Activated T-cell treated with anti-CD3 and anti-CD28 coated beads for 4 hours (primary cell): ENCODE results near the gene TRPT1.

Experiments used
- DNase-seq: peaks from one replicate; pipeline ENCODE4 v3.0.0-alpha.2; 2020

TRPT1 gene

DNA sequence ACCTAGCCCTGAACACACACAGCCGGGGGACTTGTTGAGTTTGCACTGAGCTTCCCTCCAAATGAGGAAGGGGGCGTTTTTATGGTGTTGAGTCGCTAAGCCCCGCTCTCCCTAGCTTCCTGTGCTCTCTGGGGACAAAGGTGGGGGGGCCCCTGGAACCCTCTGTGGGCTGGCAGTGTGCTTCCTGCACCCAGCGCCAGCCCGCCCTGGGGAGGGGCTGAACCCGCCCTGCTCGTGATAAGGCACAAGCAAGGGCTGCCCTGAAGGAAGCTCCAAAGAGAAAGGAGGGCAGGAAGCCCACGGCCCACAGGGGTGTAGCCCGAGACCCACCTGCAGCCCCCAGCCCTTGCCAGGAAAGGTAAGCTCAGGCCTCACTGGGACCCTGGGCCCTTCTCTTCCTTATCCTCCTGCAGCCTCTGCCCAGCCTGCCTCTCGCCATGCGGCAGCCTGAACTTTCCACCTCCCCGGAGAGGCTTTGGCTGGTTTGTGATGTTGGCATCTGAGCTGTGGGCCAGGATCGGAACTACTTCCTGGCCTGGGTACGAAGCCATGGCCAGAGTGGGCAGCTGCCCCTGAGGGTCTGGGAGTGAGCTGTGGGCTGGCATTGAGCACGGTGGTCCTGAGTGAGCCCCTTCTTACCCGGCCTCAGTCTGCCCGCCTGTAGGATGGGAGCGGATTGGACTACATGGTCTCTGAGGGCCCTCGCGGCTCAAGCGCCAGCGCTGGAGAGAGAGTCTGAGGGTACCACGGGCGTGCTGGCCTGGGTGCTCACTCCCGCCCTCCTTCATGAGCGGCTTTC lies 19.3 kb downstream of the TRPT1 start, which contains the start of gene FERMT3:
Gene FERMT3, plus strand, starts transcription at position 265 of the 799 bp plus-strand sequence. CDS start 644 bp downstream, outside the sequence.
- peak; percentile 64 for DNase-seq

DNA sequence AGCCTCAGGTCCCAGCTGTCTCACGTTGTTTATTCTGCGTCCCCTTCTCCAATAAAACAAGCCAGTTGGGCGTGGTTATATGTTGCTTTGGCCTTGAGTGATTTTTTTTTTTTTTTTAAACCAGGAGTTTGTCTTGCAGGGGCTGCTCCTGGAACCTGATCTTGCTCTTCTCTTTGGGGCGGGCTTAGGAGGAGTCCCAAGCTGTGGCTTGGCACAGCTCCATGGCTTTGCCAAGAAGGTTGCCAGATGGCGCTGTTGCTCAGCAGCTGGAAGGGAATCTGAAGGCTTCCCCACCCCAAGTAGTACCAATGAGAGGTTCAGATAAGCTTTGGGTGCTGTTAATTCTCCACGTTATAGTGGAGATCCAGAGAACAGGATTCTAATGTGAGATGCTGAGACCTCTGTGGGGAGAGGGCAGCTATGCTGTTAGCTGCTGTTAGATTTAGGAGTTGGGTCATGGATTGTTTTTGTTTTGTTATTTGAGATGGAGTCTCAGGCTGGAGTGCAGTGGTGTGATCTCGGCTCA lies 21.5 kb downstream of the TRPT1 start:
- DNase-seq, result peak; percentile 72

DNA sequence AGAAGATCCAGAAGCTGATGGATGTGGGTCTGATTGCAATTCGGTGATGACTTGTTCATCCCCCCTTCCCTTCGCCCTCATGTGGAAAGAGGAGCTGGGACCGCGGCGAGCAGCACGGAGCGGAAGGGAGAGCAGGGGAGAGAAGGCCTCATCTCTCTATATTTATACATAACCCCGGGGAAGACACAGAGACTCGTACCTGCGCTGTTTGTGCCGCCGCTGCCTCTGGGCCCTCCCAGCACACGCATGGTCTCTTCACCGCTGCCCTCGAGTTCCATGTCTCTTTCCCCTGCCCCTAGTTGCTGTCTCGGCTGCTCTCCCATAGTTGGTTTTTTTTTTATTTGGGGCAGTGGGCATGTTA lies 21.9 kb downstream of the TRPT1 start:
- DNase-seq, result no peak

DNA sequence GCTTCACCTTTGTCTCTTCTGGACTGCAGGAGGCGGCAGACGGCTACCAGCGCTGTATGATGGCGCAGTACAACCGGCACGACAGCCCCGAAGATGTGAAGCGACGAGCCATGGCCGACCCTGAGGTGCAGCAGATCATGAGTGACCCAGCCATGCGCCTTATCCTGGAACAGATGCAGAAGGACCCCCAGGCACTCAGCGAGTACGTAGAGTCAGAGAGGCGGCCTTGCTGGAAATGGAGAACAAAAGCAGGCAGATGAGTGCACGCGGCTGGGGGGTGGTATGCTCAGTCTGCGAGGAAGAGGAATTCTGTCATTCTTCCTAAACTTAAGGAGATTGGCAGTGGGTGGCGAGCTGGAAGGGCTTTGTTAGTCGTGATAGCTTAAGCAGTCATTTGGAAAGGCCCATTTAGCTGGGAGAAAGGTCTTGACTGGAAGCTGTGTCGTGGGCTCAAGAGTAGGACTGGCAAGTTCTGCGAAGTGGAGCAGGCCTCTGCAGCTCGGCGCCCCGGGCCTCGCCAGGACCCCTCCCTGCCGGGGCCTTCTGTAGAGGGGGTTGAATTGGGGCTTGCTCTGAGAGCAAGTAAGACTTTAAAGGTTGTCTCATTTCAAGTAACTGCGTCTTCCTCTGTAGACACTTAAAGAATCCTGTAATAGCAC lies 22.4 kb downstream of the TRPT1 start:
- DNase-seq, result no peak

DNA sequence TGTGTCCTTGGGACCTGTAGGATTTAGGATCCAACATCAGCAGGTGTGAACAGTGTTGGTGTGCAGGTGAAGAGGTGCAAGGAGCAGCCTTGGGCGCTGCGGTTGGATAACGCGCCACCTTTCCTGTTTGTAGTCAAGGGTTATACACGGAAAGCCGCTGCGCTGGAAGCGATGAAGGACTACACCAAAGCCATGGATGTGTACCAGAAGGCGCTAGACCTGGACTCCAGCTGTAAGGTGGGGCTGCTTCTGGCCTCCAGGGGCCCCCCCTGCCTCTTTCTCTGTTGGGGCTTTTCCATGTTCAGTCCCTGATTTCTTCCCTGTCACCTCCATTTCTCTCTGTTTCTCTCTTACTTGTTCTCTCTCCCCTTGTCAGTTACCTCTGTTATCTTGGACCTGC lies 23.0 kb downstream of the TRPT1 start:
- no peak for DNase-seq

DNA sequence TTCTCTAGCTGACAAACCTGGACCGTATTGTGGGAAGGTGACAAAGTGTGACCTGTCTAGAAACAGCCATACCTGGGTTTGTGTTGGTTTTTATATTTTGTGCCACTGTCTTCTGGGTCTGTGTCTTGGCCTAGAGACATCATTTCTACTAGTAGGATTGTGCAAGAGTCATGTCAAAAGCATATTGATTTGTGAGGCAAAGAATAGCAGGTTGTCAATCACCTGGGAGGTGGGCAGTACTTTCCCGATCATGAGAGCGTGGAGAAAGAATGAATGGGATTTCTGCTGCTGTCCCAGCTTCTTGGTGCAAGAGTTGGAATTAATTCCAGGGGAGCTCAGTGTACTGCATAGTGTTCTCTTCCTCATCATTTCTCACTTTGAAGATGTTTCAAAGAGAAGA lies 24.4 kb downstream of the TRPT1 start:
- DNase-seq, result no peak

DNA sequence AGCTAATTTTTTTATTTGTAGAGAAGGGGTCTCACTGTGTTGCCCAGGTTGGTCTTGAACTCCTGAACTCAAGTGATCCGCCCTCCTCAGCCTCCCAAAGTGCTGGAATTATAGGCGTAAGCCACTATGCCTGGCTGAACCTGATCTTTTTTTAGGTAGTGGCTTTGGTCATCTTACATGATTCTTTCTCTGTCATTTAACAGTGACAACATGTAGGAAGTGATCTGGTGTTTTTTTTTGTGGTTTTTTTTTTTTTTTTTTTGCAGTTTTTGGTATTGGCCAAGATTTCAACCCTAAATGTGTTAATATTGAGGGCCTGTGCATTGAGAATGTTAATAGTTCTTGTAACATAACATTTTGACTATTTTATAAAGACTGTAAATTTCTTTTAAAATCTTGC lies 27.5 kb downstream of the TRPT1 start:
- DNase-seq, result no peak

DNA sequence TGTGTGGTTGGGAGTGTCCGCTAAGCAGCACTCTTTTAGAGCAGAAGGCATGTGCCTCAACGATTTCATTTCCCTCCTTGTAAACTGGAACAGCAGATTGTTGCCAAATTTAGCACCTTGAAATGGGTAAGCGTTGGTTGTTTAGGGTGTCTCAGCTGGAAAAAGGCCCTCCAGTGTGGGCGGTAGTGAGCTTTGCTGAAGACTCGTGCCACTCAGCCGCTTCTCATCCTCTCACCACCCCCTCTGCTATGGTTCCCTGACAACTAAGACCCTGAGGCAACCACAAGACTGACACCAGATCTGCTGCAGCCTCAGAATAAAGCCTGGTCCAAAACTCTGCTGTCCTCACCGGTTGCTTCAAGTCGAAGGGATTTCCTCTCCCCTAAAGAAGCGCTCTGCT lies 29.4 kb downstream of the TRPT1 start:
- DNase-seq, result no peak

DNA sequence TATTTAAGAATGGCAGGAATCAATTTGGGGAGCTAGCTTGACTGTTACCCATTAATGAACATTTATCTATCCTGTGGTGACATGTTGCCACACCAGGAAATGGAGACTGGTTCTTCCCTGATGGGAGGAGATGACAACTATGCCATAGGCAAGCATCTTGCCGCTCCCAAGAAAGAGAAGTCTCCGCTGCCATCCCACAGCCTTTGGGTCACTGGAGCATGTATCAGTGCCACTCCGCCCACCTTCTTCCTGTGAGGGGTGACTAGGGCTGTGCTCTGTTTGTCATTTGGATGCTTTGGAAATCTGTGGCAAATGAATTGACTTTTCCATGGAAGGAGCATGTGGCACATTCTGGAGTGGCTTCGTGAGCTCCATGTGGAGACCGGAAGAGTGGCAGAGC lies 33.6 kb downstream of the TRPT1 start:
- no peak for DNase-seq

DNA sequence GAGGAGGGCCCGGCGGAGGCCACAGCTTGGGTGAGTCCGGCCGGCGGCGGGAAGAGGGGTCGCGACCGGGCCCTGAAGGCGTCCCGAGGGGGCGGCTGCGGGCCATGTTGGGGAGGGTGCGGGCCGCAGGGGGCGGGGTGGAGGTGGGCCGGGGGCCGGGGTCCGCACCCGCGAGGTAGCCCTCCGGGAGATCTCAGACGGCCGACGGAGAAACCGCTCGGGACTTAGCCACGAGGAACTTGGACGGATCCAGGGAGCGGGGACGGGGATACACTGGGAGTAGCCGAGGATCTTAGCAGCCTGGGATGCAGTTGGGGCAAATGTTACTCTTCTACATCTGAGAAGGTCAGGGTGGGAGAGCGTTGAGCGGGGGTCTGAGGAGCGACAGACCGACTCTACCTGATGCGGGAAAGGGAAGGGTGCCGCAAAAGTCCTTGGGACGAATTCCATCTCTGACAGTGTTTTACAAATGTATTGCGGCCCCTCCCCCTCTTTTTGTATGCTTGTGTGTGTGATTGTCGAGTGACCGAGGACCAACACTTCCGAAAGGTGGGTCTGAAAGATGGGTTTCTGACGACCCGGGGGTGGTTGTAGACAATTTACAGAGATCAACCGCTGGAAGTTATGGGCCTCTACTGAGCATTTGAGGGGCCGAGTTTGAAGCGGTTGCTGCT lies 39.4 kb downstream of the TRPT1 start:
- peak; percentile 21 for DNase-seq

DNA sequence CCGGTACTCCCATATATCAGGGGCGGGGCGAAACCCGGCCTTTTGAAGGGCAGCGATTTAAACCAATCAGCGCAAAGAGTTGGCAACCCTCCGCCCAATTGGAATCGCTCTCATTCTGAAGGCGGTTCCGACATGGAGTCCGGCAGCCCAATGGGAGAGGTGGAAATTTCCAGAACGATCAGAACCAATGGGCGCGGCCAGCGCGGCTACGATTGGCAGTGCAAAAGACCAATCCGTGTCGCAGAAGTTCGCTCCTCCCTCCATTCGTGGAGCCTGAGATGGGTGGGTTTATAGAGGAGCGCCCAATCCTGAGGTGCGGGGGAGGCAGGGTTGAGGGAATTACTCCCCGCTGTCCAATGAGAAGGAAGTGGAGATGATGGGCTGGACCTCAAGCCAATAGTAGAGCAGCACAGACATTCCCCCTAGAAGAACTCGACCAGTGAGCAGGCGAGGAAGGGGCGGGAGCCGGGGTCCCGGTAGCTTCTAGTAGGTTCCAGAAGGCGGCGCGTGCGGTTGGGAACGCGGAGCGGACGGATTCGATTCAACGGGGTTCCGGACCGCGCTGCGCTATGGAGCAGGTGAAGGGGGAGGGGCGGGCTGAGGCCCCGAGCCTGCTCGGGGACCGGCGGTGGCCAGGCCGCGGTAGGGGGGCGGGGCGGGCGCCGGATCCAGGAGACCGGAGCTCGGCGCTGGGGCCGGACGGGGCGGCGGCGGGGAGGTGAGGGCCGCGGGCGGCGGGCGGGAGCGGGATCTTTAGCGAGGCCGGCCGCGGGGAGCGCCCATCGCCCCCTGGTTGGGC lies 40.1 kb downstream of the TRPT1 start, which contains the start of gene STIP1:
Gene STIP1, plus strand, starts transcription at position 479 of the 799 bp plus-strand sequence. Its CDS starts 91 bp downstream, at position 570.
- peak; percentile 96 for DNase-seq

DNA sequence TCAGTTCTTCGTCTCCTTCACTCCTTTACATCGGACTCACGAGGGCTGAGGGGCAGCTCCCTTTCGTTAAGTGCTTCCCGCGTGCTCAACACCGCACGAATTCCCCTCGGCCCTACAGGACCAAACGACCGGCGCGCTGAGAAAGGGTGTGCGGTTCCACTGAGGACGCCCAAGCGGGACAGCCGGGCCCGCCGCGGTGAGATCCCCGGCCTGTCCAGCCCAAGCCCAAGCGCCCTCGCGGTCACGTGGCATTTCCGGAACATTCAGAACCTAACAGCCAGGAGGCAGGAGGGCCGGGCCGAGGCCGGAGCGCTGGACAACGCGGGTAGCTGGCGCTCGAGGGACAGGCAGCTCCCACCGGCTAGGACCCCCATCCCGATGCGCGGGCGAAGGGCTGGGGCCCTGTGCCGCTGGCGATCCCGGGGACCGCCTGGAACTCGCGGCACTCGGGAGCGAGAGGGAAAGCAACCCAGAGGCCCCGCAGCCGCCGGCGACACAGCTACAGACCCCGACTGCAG lies 40.8 kb downstream of the TRPT1 start:
- no peak for DNase-seq

DNA sequence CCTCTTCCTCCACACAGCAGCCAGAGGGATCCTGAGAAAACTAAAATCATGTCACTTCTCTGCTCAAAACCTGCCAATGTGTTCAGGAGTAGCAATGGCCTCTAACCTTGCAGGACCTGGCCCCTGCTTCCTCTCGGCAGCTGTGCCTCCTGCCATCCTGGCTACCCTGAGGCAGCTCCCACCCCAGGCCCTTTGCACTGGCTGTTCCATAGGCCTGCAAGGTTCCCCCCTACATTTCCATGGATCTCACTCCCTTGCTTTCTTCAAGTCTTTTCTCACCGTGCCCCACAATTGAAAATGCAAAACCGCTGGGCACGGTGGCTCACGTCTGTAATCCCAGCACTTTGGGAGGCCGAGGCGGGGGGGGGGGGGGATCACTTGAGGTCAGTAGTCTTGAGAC lies 42.1 kb downstream of the TRPT1 start:
- DNase-seq, result no peak

DNA sequence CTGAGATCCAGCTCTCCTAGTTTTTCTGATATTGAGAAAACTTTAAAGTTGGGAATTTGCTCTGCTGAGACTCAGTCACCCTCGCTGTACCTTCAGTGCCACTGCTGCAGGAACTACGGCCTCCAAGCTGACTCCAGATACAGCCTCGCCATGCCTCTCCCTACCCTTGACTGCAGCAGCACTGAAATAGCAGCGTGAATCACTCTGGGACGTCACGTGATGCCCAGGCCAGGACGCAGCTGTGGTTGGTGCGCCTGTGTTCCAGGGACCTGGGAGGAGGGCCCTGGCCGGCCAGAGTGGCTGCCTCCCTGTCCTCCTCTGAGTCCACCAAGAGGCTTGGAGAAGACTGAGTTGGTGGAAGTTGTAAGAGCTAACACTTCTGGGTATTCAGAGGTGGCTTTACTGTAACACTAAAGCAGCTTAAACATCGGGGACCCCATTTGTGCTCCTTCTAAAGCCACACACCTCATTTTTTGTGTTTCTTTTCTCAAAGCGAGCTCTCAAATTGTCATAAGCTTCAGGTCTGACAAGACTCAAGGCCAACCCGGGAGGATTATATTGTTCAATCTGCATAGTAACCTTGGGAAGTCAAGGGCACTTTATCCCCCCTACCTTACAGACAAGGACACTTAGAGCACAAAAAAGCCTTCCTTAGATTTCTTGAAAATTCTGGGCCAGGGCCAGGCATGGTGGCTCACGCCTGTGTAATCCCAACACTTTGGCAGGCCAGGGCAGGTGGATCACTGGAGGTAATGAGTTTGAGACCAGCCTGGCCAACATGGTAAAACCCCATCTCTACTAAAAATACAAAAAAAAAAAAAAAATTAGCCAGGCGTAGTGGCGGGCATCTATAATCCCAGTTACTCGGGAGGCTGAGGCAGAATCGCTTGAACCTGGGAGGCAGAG lies 44.2 kb downstream of the TRPT1 start:
- DNase-seq, result no peak

DNA sequence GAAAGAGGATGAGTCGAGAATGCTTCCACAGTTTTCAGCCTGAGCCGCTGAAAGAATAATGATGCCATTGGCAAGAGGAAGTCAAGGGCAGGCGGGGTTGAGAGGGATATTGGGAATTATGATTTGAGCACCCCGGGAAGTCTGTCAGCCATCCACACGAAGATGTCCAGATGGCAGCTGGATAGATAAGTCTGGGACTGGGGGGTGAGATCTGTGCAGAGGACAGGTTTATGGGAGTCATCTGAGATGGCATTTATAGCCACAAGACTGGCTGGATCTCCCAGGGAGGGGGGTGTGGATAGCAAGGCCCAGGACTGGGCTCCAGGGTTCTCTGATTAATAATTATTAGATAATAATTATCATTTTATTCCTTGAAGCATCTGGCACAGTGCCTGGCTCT lies 45.1 kb downstream of the TRPT1 start:
- DNase-seq, result no peak

DNA sequence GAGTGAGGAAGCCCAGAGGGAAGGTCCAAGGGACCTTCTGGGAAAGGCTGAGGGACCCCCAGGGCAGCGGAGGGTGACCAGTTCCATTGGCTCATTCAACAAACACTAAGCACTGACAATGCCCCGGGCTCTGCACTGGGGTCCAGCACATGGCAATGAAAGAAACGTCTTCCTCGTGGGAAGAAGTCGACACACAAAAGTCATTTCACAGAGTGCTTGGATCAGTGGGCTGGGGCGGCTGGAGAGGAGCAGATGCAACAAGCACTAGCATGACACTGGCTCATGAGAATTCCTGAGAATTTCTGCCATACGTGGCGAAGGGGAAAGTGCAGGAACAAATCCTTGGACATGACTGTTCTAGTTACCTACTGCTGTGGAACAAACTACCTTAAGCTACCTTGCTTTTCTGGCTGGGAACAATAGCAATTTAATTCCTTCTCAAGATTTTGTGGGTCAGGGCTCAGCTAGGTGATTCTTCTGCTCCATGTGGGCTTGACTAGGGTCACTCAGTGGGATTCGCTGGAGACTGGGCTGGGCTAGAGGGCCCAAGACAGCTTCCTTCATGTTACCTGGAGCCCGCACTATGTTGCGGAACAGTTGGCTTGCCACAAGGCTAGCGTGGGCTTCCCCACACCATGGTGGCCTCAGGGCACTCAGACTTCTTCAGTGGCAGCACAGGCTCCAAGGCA lies 46.9 kb downstream of the TRPT1 start:
- DNase-seq, result no peak

DNA sequence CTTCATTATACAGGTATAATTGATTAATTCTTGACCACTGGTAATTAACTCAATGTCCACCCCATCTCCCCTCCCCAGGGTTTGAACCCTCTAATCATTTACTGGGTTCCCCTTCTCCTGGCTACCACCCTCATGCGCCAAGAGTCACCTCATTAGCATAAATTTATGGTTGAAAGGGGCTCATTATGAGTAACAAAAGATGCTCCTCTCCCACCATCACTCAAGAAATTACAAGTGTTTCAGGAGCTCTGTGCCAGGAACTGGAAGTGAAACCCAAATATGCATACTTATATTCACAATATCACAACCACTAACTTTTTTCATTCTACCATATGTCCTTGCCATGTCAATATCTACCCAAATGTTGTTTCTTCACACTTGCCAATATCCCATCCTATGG lies 47.8 kb downstream of the TRPT1 start:
- no peak for DNase-seq

DNA sequence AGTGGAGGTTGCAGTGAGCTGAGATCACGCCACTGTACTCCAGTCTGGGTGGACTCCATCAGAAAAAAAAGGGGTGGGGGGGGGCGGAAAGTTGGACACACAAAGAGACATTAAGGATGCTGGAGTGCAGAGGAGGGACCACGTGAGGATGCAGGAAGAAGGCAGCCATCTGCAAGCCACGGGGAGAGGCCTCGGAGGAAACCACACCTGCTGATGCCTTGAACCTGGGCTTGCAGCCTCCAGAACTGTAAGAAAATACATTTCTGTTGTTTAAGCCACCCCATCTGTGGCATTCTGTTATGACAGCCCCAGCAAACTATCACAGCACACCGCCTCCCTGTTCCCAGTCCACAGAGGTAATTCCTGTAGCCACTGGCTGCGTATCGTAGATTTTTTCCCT lies 49.2 kb downstream of the TRPT1 start:
- DNase-seq, result no peak
